Muscle layer of duodenum (tissue), 2 donors: ENCODE measurements around the gene KRTAP4-5.
"Not testable (repeated sequence)": the region's sequence is repeated elsewhere in the genome, so short reads cannot be mapped to it uniquely, and the experiment has no call there.

Experiments used
- H3K27ac ChIP-seq: one replicate; pipeline ENCODE4 v1.7.0; 2013; ENCODE audit warnings: mild to moderate bottlenecking, low read length
- H3K27me3 ChIP-seq: one replicate; pipeline ENCODE4 v1.7.0; 2013; ENCODE audit warnings: low read depth, mild to moderate bottlenecking, control low read depth, low read length
- H3K36me3 ChIP-seq, 2 donors: one replicate each; pipeline ENCODE4 v1.7.0; 2013; ENCODE audit warnings: low read length in 2 of 2, control low read depth in 1 of 2, mild to moderate bottlenecking in 1 of 2; ENCODE audit not compliant: insufficient read depth in 2 of 2, control insufficient read depth in 1 of 2
- H3K4me1 ChIP-seq, 2 donors: one replicate each; pipeline ENCODE4 v1.7.0; 2013; ENCODE audit warnings: low read length in 2 of 2, mild to moderate bottlenecking in 2 of 2, control low read depth in 1 of 2, moderate library complexity in 1 of 2; ENCODE audit not compliant: insufficient read depth in 2 of 2, control insufficient read depth in 1 of 2
- H3K4me3 ChIP-seq, 2 donors: one replicate each; pipeline ENCODE4 v1.7.0; 2013; ENCODE audit warnings: low read length in 2 of 2, low read depth in 1 of 2, mild to moderate bottlenecking in 1 of 2
- H3K9me3 ChIP-seq, 2 donors: one replicate each; pipeline ENCODE4 v1.7.0; 2013; ENCODE audit warnings: low read length in 2 of 2, control low read depth in 1 of 2, mild to moderate bottlenecking in 1 of 2; ENCODE audit not compliant: control insufficient read depth in 1 of 2
- donor health status: healthy.

The KRTAP4-5 gene

DNA sequence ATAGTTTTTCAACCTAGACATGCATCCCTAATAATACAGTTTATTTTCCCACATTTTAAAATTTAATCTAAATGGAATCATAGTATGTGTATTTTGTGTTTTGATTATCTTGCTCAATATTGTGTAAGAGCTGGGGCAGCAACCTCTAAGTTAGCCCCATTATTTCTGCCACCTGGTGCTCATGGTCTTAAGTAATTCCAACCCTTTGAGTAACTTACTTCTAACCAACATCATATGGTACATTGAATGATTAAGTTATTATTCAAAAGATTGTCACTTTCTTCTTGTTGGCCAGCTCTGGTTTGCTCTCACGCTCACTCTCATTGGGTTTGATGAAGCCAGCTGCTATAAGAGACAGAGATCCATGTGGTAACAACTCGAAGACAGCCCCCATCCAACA is 22.3 kb upstream of the KRTAP4-5 start:
- H3K27ac ChIP-seq = no peak overlapping the region
- H3K4me3 ChIP-seq = no peak overlapping the region
- no peaks in the 10 kb centered on the region for H3K9me3 ChIP-seq
- no peaks in the 10 kb centered on the region for H3K27me3 ChIP-seq
- no peaks in the 10 kb centered on the region for H3K4me1 ChIP-seq
- no peaks in the 10 kb centered on the region for H3K36me3 ChIP-seq

DNA sequence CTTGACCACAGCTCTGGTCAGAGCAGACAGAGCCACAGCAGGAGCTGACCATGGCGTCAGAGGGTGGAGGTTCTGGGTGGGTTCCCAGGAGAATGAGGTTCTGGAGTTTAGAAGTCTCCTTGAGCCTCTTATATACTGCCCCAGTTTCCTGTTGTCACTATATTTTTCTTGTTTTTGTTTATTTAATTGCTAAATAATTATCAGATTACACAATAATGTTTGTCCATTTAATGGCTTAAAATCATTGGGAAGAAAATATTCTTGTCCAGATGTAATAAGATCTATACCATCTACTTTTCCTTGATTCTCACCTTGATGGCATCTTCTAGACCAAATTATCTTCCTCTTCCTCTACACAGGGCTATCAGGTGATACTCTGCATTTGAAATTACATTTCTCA is 18.5 kb upstream of the KRTAP4-5 start, which contains the start of gene KRTAP4-3:
TSS of gene KRTAP4-3 (minus strand) at position 101 of the 400 bp plus-strand sequence. CDS start at position 52, 49 bp downstream.
- H3K27ac ChIP-seq = no peak within 1 kb of the TSS
- H3K4me1 ChIP-seq = no peaks in the 10 kb centered on the region
- no peaks in the 10 kb centered on the region for H3K36me3 ChIP-seq
- H3K27me3 ChIP-seq = no peaks in the 10 kb centered on the region
- H3K4me3 ChIP-seq = no peak within 1 kb of the TSS
- H3K9me3 ChIP-seq = no peaks in the 10 kb centered on the region

- no peak overlapping the region for H3K27ac ChIP-seq
- no peaks in the 10 kb centered on the region for H3K9me3 ChIP-seq
- H3K27me3 ChIP-seq = no peaks in the 10 kb centered on the region
- no peaks in the 10 kb centered on the region for H3K36me3 ChIP-seq
- H3K4me1 ChIP-seq = no peaks in the 10 kb centered on the region
- H3K4me3 ChIP-seq = no peak overlapping the region
These were observed 17.9 kb upstream of the KRTAP4-5 start for GRCh38 chr17:41167561-41167960.

GRCh38 chr17:41163828-41164227 is 14.2 kb upstream of the KRTAP4-5 start:
- no peaks in the 10 kb centered on the region for H3K4me1 ChIP-seq
- H3K27me3 ChIP-seq = no peaks in the 10 kb centered on the region
- no peaks in the 10 kb centered on the region for H3K36me3 ChIP-seq
- H3K9me3 ChIP-seq = no peaks in the 10 kb centered on the region
- H3K4me3 ChIP-seq = no peak overlapping the region
- no peak overlapping the region for H3K27ac ChIP-seq

DNA sequence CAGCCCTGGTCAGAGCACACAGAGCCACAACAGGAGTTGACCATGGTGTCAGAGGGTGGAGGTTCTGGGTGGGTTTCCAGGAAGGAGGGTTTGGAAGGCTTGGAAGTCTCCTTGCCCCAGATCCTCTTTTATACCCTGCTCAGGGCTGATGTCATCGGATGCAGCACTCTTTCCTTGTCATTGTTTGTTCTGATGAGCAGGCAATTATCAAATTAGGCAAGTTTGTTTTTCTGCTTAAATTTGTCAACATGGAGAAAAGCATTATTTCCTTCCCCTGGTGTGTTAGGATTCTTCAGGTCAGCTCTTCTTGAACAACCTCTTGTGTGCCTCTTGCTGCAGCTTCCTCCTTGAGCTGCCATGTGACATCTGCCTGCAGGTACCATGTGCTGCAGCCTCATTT is 11.0 kb upstream of the KRTAP4-5 start, which contains the start of gene KRTAP4-4:
TSS of gene KRTAP4-4 (minus strand) at position 101 of the 400 bp plus-strand sequence. CDS start at position 44, 57 bp downstream.
- Histone ChIP-seq H3K4me3 (no peak within 1 kb of the TSS), H3K9me3 (no peaks in the 10 kb centered on the region), H3K27me3 (no peaks in the 10 kb centered on the region), H3K27ac (no peak within 1 kb of the TSS), H3K36me3 (no peaks in the 10 kb centered on the region), H3K4me1 (no peaks in the 10 kb centered on the region)

DNA sequence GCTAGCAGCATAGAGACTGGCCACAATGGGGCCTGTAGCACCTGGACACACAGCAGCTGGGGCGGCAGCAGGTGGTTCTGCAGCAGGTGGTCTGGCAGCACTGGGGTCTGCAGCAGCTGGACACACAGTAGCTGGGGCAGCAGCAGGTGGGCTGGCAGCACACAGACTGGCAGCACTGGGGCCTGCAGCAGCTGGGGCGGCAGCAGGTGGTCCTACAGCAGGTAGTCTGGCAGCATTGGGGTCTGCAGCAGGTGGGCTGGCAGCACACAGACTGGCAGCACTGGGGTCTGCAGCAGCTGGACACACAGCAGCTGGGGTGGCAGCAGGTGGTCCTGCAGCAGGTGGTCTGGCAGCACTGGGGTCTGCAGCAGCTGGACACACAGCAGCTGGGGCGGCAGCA is 10.6 kb upstream of the KRTAP4-5 start:
- not testable (repeated sequence) for H3K4me3 ChIP-seq, H3K36me3 ChIP-seq, H3K27me3 ChIP-seq

DNA sequence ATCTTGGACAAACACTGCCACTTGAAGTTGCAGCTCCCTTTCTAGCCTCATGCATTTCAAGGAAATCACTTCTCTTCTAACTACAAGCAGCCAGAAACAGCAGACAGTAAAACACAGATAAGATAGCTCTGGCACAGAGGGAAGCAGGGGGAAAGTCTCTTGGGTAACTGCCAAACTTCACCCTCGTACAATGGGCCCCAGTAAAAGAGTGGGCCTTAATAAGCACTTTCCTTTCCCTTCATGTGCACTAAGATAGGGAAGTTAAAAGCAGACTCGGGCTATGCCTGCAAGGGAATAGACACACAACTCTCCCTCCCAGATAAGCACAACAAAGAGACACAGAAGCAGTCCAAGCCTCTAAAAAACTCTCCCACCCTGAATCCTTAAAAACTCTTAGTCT is 4.2 kb upstream of the KRTAP4-5 start:
- no peaks in the 10 kb centered on the region for H3K9me3 ChIP-seq
- no peaks in the 10 kb centered on the region for H3K4me1 ChIP-seq
- H3K4me3 ChIP-seq = no peak overlapping the region
- no peak overlapping the region for H3K27ac ChIP-seq
- no peaks in the 10 kb centered on the region for H3K27me3 ChIP-seq
- H3K36me3 ChIP-seq = no peaks in the 10 kb centered on the region

More for the DNA sequence above, 10.6 kb upstream of the KRTAP4-5 start:
- not testable (repeated sequence) for H3K9me3 ChIP-seq, H3K4me1 ChIP-seq, H3K27ac ChIP-seq

DNA sequence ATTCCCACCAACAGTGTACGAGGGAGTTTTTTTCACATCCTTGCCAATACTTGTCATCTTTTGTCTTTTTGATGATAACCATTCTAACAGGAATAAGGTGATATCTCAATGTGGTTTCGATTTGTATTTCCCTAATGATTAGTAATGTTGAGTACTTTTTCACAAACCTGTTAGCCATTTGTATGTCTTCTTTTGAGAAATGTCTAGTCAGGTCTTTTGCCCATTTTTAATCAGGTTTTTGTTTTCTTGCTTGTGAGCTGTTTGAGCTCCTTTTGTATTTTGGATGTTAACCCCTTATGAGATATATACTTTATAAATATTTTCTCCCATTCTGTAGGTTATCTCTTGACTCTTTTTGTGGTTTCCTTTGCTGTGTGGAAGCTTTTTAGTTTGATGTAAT is 1.9 kb upstream of the KRTAP4-5 start:
- H3K36me3 ChIP-seq = no peaks in the 10 kb centered on the region
- no peaks in the 10 kb centered on the region for H3K27me3 ChIP-seq
- no peaks in the 10 kb centered on the region for H3K4me1 ChIP-seq
- H3K4me3 ChIP-seq = no peak overlapping the region
- H3K9me3 ChIP-seq = no peaks in the 10 kb centered on the region
- H3K27ac ChIP-seq = no peak overlapping the region

DNA sequence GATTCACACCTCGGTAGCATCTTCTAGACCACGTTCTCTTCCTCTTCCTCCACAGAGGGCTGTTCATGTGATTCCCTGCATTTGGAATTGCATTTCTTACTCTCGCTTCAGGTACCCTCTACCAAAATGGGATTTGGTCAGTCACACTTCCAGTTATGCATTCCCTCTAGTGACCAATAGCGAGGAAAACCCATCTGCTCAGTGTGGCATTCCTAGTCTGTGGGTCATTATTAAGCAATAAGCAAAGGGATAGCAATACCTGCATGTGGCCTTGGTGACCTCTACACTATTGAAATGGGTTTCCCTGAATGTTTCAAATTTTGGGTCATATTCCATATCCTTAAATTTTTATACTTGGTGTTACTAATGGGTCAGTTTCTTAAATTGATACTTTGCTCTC is 401 bp upstream of the KRTAP4-5 start:
- no peaks in the 10 kb centered on the region for H3K36me3 ChIP-seq
- no peak overlapping the region for H3K27ac ChIP-seq
- no peaks in the 10 kb centered on the region for H3K9me3 ChIP-seq
- H3K4me1 ChIP-seq = no peaks in the 10 kb centered on the region
- H3K4me3 ChIP-seq = no peak overlapping the region
- no peaks in the 10 kb centered on the region for H3K27me3 ChIP-seq

- H3K27me3 ChIP-seq, H3K9me3 ChIP-seq, H3K27ac ChIP-seq, H3K4me3 ChIP-seq, H3K36me3 ChIP-seq, H3K4me1 ChIP-seq: not testable (repeated sequence)
These were observed 514 bp downstream of the KRTAP4-5 start for GRCh38 chr17:41148971-41149651.

DNA sequence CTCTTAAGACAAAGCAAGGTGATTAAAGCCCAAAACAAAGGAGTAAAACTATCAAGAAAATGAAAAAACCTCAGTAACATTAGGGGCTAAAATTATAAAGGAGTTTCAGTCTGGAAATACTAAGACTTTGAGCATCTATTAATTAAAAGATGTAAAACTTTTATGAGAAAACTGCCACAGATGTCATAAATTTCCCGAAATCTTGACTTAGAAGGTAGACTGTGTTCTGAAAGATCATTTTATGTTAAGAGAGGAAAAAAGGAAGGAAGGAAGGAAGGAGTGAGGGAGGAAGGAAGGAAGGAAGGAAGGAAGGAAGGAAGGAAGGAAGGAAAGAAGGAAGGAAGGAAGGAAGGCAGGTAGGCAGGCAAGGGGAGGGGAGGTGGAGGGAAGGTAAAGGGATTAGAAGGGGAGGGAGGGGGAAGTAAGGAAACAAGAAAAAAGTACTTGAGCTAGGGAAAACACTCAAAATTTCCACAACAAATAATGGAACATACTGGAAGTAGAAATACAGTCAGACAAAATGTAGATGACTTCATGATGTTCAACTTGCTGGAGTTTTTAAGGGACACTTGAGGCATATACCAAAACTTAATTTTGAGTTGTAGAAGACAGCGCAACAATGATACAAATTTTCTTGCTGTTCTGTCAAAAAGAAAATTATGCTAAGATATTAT is 2.0 kb downstream of the KRTAP4-5 start:
- H3K9me3 ChIP-seq = peaks cover 5 to 9% of the 10 kb centered on the region in 2 donors

More for the DNA sequence above, 2.0 kb downstream of the KRTAP4-5 start:
- no peaks in the 10 kb centered on the region for H3K27me3 ChIP-seq
- H3K36me3 ChIP-seq = no peaks in the 10 kb centered on the region
- H3K27ac ChIP-seq = no peak overlapping the region
- H3K4me1 ChIP-seq = no peaks in the 10 kb centered on the region
- no peak overlapping the region for H3K4me3 ChIP-seq
